ENCODE measurements around the gene TBC1D2B.
A peak's percentile ranks its signal among the peaks of the same experiment; 100 is the strongest.

DNA sequence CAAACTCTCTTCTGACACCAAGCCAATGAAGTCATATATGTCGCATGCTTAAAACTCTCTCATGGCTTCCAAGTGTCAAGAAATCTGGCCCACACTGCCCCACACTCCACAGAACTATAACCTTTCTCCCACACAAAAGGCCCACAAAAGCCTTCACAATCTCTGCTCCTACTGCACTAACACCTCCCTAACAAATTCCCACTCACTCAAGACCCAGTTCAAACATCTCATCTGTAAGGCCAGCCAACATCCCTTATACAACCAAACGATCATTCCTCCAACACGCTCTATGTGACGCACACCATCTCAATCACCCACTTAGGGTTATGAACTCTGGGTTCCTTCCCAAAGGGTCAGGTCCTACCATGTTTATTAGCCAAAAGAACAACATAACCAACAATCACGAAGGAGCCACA, 13.5 kb downstream of the TBC1D2B start:
- TF ChIP-seq POLR2AphosphoS5 (IDR thresholded peaks at IDR 0.05) (peak in 1 of 3 donors; percentile 76), POLR2A (IDR thresholded peaks at IDR 0.05) (no peak)

Data from spleen (tissue), 3 donors.